Islet precursor cell (in vitro differentiated cells): ENCODE measurements around the gene DBF4B.
A peak's percentile ranks its signal among the peaks of the same experiment; 100 is the strongest.

Experiments used
- DNase-seq: peaks from one replicate; pipeline ENCODE4 v3.0.0-alpha.2; 2018

The DBF4B gene

DNA sequence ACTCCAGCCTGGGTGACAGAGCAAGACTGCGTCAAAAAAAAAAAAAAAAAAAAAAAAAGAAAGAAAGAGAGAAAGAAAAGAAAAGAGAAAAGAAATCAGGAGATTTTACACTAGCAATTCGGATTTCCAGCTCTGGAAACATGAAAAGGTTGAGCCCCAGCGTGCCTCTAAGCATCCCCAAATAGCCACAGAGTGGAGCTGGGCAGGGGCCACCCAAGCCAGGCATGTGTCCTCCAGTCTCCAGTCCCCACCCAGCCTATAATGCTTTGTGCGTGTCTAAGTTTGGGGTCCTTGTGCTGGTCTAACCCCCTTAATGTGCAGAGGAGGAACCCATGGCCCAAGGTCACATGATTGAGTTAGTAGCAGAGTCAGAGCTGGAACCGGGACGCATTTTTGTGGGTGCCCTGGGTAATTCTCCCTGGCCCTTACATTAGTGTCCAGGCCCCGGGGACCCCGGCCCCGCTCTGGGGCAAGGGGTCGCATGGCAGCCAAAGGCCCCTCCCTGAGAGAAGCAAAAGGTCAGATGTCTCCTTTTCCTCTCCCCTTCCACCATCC lies 70.3 kb downstream of the DBF4B start:
- no peak for DNase-seq

DNA sequence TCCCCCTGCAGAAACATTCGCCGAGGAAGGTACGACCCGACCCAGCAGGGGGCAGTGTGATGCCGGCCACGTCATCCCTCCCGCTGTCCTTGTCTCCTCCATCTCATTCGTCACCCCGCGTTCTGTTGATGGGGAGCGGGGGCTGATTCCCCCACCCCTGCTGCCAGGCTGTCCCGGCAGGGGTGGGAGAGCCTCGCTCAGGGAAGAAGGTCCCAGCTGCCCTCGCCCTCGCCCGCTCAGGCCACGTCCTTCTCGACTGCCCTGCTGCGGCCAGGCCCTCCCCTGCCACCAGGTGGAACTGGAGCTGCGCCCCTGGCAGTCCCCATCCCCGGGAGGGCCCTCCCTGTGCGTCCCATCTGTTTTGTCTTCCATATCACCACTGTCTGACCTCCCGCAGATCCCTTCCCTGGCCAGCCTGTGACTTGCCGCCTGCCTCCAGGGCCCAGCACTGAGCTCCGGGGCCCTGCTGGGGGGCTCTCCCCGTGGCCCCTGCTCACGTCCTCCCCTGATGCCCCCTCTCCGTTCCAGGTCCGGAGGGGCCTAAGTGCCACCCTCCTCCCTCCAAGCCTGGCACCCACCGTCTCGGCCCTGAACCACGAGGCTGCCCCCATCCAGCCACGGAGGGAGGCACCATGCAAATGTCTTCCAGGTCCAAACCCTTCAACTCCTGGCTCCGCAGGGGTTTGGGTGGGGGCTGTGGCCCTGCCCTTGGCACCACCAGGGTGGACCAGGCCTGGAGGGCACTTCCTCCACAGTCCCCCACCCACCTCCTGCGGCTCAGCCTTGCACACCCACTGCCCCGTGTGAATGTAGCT lies 71.0 kb downstream of the DBF4B start:
- peak; percentile 93 for DNase-seq

DNA sequence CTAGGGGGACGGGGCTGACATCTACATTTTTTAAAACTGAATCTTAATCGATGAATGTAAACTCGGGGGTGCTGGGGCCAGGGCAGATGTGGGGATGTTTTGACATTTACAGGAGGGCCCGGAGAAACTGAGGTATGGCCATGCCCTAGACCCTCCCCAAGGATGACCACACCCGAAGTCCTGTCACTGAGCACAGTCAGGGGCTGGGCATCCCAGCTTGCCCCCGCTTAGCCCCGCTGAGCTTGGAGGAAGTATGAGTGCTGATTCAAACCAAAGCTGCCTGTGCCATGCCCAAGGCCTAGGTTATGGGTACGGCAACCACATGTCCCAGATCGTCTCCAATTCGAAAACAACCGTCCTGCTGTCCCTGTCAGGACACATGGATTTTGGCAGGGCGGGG lies 71.7 kb downstream of the DBF4B start:
- DNase-seq = peak; percentile 47

GRCh38 chr17:44780845-44781480 lies 72.5 kb downstream of the DBF4B start:
- peak; percentile 56 for DNase-seq

GRCh38 chr17:44781551-44782325 lies 73.3 kb downstream of the DBF4B start:
- DNase-seq = peak; percentile 77

GRCh38 chr17:44782326-44782850 lies 73.9 kb downstream of the DBF4B start:
- DNase-seq = peak; percentile 45

- peak; percentile 52 for DNase-seq
These were observed 77.5 kb downstream of the DBF4B start for GRCh38 chr17:44785921-44786320.

GRCh38 chr17:44786551-44787081 lies 78.2 kb downstream of the DBF4B start:
- peak; percentile 51 for DNase-seq

DNA sequence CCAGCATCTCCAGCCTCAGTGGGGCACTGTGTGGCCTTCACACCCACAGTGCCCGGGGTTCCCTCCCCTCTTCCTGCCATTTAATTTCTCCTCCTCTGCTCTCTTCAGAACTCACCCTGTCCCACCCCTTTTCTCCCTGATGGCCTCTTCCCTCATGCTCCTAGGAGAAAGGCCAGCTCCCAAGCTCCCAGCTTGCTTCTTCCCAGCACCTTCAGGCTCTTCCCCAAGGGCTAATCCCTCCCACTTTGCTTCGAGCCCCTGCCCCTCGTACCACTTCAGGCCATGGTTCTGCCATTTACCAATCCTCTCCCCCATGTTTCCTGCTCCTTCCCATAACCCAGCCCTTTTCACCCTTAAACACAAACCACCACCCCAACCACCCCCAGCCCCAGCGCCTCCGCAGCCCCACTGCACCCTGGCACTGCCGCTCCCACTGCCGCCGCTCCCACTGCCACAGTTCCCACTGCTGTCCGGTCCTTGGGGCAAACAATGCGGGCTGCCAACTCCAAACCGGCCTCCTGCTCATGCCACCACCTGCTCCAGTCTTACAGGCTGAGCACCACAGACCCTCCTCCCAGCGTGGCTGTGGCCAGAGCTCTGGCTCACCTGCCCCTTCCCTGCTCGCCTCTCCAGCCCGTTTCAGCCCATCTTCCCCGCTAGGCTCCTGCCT lies 78.9 kb downstream of the DBF4B start:
- no peak for DNase-seq

GRCh38 chr17:44788139-44788538 lies 79.7 kb downstream of the DBF4B start:
- no peak for DNase-seq

DNA sequence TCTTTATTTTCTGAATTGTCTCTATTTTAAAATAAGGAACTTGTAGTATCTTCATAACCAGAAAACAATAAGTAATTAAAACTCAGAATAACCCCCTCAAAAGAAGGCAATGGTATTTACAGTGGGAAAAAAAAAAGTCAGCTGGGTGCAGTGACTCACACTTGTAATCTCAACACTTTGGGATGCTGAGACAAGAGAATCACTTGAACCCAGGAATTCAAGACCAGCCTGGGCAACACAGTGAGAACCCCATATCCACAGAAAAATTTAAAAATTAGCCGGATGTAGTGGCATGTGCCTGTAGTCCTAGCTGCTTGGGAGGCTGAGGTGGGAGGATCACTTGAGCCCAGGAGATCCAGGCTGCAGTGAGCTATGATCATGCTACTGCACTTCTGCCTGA lies 83.8 kb downstream of the DBF4B start:
- no peak for DNase-seq

GRCh38 chr17:44793885-44794842 lies 85.7 kb downstream of the DBF4B start:
- no peak for DNase-seq

- DNase-seq = peak; percentile 84
These were observed 86.5 kb downstream of the DBF4B start for GRCh38 chr17:44794851-44795413.

DNA sequence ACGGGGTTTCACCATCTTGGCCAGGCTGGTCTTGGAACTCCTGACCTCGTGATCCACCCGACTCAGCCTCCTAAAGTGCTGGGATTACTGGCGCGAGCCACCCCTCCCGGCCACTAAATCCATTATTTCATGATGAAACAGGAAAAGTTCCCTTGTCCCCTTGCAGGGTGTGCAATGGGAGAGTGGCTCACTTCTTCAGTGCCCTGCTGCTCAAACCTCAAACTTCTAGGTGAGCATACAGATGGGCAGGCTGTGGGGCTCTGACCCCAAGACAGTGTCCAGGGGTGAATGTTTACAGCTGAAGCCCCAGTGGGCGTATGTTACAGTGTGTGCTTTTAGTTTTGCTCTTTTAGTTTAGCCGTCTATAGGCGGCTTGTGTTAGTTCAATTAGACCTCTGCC lies 87.0 kb downstream of the DBF4B start:
- DNase-seq = no peak

- DNase-seq = no peak
These were observed 87.5 kb downstream of the DBF4B start for GRCh38 chr17:44795928-44796327.

GRCh38 chr17:44796731-44797130 lies 88.3 kb downstream of the DBF4B start:
- no peak for DNase-seq

- peak; percentile 69 for DNase-seq
These were observed 89.3 kb downstream of the DBF4B start for GRCh38 chr17:44797802-44798201.

GRCh38 chr17:44798356-44798755 lies 89.9 kb downstream of the DBF4B start:
- no peak for DNase-seq
